ENCODE results near the gene KCNT1. TPM values are rescaled to one million over a fixed set of nuclear protein-coding genes. Genes with fewer than 3 reads are reported as not detected.

The KCNT1 gene
- total RNA-seq, 4 donors from 2014 or later = 0.28 to 0.52 TPM; not detected in 2

DNA sequence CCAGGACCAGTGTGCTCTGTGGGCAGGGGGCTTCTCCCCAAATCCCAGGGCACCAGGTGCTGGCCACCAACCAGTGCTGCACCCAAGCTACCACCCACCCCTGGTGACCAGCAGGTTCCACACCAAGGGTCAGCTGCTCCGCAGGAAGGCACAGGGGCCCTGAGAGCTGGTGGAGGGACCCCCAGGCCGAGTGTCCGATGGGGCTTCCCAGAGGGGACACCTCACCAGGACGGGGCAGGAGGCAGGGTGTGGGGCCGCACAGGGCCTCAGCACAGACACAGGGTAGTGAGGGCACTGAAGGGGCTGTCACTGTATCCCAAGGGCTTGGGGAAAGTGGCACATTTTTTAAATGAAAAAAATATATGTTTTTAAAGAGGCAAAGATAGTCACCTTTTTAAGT, 20.8 kb upstream of the KCNT1 start:
- DNase-seq = no peak
- Histone ChIP-seq H3K27me3 (no peaks in the 10 kb centered on the region), H3K4me1 (no peaks in the 10 kb centered on the region), H3K9me3 (no peaks in the 10 kb centered on the region), H3K27ac (no peak overlapping the region), H3K4me3 (no peak overlapping the region), H3K36me3 (no peaks in the 10 kb centered on the region)
- intact Hi-C loops (cut with DNase I; ENCODE audit: low total_unique reads) = no loop called here
- no peak for TF ChIP-seq POLR2A (IDR thresholded peaks at IDR 0.05)
- TF ChIP-seq, protein P1, sequence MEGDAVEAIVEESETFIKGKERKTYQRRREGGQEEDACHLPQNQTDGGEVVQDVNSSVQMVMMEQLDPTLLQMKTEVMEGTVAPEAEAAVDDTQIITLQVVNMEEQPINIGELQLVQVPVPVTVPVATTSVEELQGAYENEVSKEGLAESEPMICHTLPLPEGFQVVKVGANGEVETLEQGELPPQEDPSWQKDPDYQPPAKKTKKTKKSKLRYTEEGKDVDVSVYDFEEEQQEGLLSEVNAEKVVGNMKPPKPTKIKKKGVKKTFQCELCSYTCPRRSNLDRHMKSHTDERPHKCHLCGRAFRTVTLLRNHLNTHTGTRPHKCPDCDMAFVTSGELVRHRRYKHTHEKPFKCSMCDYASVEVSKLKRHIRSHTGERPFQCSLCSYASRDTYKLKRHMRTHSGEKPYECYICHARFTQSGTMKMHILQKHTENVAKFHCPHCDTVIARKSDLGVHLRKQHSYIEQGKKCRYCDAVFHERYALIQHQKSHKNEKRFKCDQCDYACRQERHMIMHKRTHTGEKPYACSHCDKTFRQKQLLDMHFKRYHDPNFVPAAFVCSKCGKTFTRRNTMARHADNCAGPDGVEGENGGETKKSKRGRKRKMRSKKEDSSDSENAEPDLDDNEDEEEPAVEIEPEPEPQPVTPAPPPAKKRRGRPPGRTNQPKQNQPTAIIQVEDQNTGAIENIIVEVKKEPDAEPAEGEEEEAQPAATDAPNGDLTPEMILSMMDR (IDR thresholded peaks at IDR 0.05) = no peak

DNA sequence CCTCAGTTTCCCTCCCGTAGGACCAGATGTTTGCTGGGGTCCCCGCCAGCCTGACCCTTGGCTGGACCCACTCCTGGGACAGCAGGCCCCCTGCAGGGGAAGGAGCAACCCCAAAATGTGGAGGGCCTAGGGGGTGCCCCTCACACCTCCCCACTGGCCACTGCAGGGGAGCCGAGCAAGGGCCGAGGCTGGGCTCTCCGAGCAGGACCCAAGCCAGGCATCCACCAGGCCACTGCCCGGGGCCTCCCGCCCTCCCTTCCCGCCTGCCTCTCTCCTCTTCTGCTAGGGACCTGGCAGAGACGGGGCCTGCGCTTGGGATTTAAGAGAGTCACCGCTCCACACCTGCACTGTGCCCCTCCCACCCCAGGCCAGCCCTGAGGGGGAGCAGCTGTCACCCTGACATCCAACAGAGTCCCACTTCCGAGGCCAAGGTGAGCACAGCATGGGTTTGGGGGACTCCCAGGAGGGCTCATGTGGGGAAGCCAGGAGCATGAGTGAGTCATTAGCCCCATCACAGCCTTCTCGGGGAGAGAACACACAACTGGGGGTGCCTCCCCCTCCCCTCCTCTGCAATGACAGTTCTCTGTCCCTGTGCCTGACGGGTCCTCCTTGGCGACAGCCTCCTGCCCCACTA, 18.5 kb upstream of the KCNT1 start:
- no peak overlapping the region for H3K27ac ChIP-seq
- no peaks in the 10 kb centered on the region for H3K27me3 ChIP-seq
- no peak for TF ChIP-seq POLR2A (IDR thresholded peaks at IDR 0.05)
- TF ChIP-seq, protein P1 (IDR thresholded peaks at IDR 0.05) = no peak
- DNase-seq = no peak
- H3K36me3 ChIP-seq = no peaks in the 10 kb centered on the region
- H3K9me3 ChIP-seq = no peaks in the 10 kb centered on the region
- intact Hi-C loops (cut with DNase I; ENCODE audit: low total_unique reads) = no loop called here
- no peaks in the 10 kb centered on the region for H3K4me1 ChIP-seq
- no peak overlapping the region for H3K4me3 ChIP-seq

DNA sequence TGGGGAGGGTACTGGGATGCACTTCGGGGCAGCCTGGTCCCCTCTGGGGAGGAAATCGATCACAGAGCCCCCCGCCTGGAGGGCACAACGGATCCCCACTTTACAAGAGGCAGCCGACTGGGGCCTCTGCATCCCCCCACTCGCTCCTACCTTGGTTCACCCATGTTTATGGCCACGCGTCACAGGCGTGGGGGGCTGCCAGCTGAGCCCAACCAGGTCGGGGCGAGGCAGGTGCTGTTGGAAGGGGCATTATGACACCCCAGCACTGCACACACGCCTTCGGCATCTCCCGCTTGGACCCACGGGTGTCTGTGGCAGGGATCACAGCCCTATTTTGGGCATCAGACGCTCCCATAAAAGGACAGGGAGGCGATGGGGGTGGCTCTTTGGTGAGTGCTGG, 17.3 kb upstream of the KCNT1 start:
- intact Hi-C loops (cut with DNase I; ENCODE audit: low total_unique reads) = no loop called here
- H3K4me3 ChIP-seq = no peak overlapping the region
- no peaks in the 10 kb centered on the region for H3K9me3 ChIP-seq
- no peaks in the 10 kb centered on the region for H3K4me1 ChIP-seq
- no peaks in the 10 kb centered on the region for H3K36me3 ChIP-seq
- no peak overlapping the region for H3K27ac ChIP-seq
- no peak for TF ChIP-seq POLR2A (IDR thresholded peaks at IDR 0.05)
- TF ChIP-seq, protein P1 (IDR thresholded peaks at IDR 0.05) = no peak
- no peak for DNase-seq
- H3K27me3 ChIP-seq = no peaks in the 10 kb centered on the region

DNA sequence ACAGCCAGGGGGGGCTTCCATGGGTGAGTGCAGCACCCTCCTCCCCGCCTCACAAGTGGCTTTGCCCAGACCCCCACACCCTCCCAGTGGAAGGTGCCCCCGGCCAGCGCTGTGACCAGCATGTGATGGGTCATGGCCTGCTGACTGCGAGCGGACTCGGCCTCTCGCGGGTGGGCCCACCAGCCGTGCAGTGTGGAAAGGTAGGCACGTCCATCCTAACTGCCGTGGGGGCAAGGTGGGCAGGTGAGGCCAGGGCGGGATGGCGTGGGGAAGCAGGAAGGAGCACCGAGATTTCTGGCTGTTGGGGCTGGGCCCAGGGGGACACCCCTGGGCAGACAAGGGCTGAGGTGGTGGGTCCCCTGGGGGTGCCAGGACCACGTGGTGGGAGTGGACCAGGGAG, 14.8 kb upstream of the KCNT1 start:
- Histone ChIP-seq H3K4me1 (no peaks in the 10 kb centered on the region), H3K36me3 (no peaks in the 10 kb centered on the region), H3K27me3 (no peaks in the 10 kb centered on the region), H3K4me3 (no peak overlapping the region), H3K27ac (no peak overlapping the region), H3K9me3 (no peaks in the 10 kb centered on the region)
- intact Hi-C loops (cut with DNase I; ENCODE audit: low total_unique reads) = no loop called here
- TF ChIP-seq, protein P1 (IDR thresholded peaks at IDR 0.05) = no peak
- TF ChIP-seq POLR2A (IDR thresholded peaks at IDR 0.05) = no peak
- DNase-seq = no peak

DNA sequence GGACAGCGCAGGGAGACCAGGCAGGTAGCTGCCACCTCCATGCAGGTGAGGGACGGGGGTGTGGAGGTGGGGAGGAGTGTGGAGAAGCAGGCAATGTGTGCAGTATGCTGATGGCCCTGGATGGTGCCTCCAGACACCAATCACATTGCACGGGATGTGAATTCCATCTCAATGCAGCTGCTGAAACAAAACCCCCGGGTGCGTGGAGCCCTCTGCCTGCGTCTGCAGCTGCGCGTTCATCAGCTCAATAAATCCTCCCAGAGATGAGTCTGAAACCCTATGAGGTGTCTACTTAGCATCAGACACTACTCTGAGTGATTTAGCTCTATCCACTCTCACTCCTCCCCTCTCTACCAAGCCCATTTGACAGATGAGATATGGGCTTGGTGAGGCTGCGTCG, 13.0 kb upstream of the KCNT1 start:
- intact Hi-C loops (cut with DNase I; ENCODE audit: low total_unique reads) = no loop called here
- Histone ChIP-seq H3K27me3 (no peaks in the 10 kb centered on the region), H3K4me3 (no peak overlapping the region), H3K9me3 (no peaks in the 10 kb centered on the region), H3K4me1 (no peaks in the 10 kb centered on the region), H3K27ac (no peak overlapping the region), H3K36me3 (no peaks in the 10 kb centered on the region)
- no peak for DNase-seq
- TF ChIP-seq, protein P1 (IDR thresholded peaks at IDR 0.05) = no peak
- TF ChIP-seq POLR2A (IDR thresholded peaks at IDR 0.05) = no peak

All from uterus (tissue), 4 donors.